Measurements from ENCODE around the gene C3orf49.

The C3orf49 gene

GRCh38 chr3:63869940-63870614 lies 51.0 kb downstream of the C3orf49 start:
- in situ Hi-C loops (cut with HindIII; ENCODE audit: low pct_ligation_motif_present, low sequenced_read_pairs), result no loop called here
- no peak for DNase-seq
- Histone ChIP-seq H3K4me3 (ENCODE audit: low read depth, low read length) (no peak overlapping the region), H3K36me3 (replicated peaks) (no peaks in the 10 kb centered on the region), H3K27ac (no peak overlapping the region), H3K27me3 (replicated peaks) (no peaks in the 10 kb centered on the region)
- no peak for TF ChIP-seq CTCF (IDR thresholded peaks at IDR 0.05; ENCODE audit: low read depth, low read length, missing control alignments)

GRCh38 chr3:63870615-63871005 lies 51.5 kb downstream of the C3orf49 start:
- TF ChIP-seq CTCF (IDR thresholded peaks at IDR 0.05; ENCODE audit: low read depth, low read length, missing control alignments), result no peak
- in situ Hi-C loops (cut with HindIII; ENCODE audit: low pct_ligation_motif_present, low sequenced_read_pairs), result no loop called here
- Histone ChIP-seq H3K4me3 (ENCODE audit: low read depth, low read length) (no peak overlapping the region), H3K27ac (no peak overlapping the region), H3K27me3 (replicated peaks) (no peaks in the 10 kb centered on the region), H3K36me3 (replicated peaks) (no peaks in the 10 kb centered on the region)
- no peak for DNase-seq

GRCh38 chr3:63872135-63872924 lies 53.2 kb downstream of the C3orf49 start:
- DNase-seq, result peak; percentile 90
- no peak for TF ChIP-seq CTCF (IDR thresholded peaks at IDR 0.05; ENCODE audit: low read depth, low read length, missing control alignments)
- in situ Hi-C loops (cut with HindIII; ENCODE audit: low pct_ligation_motif_present, low sequenced_read_pairs), result no loop called here
- no peak overlapping the region for H3K27ac ChIP-seq
- no peak overlapping the region for H3K4me3 ChIP-seq (ENCODE audit: low read depth, low read length)
- no peaks in the 10 kb centered on the region for H3K36me3 ChIP-seq (replicated peaks)
- H3K27me3 ChIP-seq (replicated peaks), result no peaks in the 10 kb centered on the region

GRCh38 chr3:63874769-63875168 lies 55.7 kb downstream of the C3orf49 start:
- no peaks in the 10 kb centered on the region for H3K27me3 ChIP-seq (replicated peaks)
- no peak for DNase-seq

GRCh38 chr3:63875510-63875909 lies 56.4 kb downstream of the C3orf49 start:
- no peak for DNase-seq
- TF ChIP-seq CTCF (IDR thresholded peaks at IDR 0.05; ENCODE audit: low read depth, low read length, missing control alignments), result no peak
- Histone ChIP-seq H3K36me3 (replicated peaks) (no peaks in the 10 kb centered on the region), H3K27ac (no peak overlapping the region), H3K4me3 (ENCODE audit: low read depth, low read length) (no peak overlapping the region), H3K27me3 (replicated peaks) (no peaks in the 10 kb centered on the region)
- in situ Hi-C loops (cut with HindIII; ENCODE audit: low pct_ligation_motif_present, low sequenced_read_pairs), result no loop called here

More at GRCh38 chr3:63874769-63875168, 55.7 kb downstream of the C3orf49 start:
- TF ChIP-seq CTCF (IDR thresholded peaks at IDR 0.05; ENCODE audit: low read depth, low read length, missing control alignments), result no peak
- H3K4me3 ChIP-seq (ENCODE audit: low read depth, low read length), result no peak overlapping the region
- in situ Hi-C loops (cut with HindIII; ENCODE audit: low pct_ligation_motif_present, low sequenced_read_pairs), result no loop called here
- no peak overlapping the region for H3K27ac ChIP-seq
- H3K36me3 ChIP-seq (replicated peaks), result no peaks in the 10 kb centered on the region

Data from brain microvascular endothelial cell (primary cell).